ENCODE results near the gene IL36RN.
A peak's percentile ranks its signal among the peaks of the same experiment; 100 is the strongest.
"Not testable (repeated sequence)": the region's sequence is repeated elsewhere in the genome, so short reads cannot be mapped to it uniquely, and the experiment has no call there.

IL36RN gene

DNA sequence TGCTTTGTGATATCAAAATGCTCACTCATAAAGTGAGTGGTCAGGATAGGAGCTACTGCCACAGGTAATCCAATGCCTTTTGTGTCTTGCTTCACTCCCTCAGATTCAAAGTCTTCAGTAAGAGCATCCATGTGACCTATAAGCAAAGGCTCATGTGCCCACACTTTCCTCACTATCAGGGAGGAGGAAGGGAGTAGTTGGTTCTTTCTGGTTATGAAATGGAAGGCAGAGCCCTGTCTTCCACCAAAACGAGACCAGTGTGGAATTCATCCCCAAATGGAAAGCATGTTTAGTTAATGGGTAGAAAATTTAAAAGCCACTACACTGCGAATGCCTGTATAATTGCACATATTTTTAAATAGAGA, 34.6 kb downstream of the IL36RN start:
- H3K4me3 ChIP-seq (IDR thresholded peaks at IDR 0.05; ENCODE audit: insufficient read depth, low read depth, low read length): no peak overlapping the region

DNA sequence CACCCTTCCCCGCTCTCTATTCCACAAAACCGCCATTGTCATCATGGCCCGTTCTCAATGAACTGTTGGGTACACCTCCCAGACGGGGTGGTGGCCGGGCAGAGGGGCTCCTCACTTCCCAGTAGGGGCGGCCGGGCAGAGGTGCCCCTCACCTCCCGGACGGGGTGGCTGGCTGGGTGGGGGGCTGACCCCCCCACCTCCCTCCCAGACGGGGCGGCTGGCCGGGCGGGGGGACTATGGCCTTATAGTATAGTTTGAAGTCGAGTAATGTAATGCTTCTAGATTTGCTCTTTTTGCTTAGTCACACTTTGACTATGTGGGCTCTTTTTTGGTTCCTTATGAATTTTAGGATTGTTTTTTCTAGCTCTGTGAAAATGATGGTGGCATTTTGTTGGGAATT, 37.3 kb downstream of the IL36RN start:
- not testable (repeated sequence) for H2AFZ ChIP-seq (ENCODE audit: low read depth); H3K4me2 ChIP-seq; H3K4me1 ChIP-seq (ENCODE audit: low read depth, poor library complexity, severe bottlenecking); H3K27me3 ChIP-seq (ENCODE audit: insufficient read depth, low read depth); H3K4me3 ChIP-seq (IDR thresholded peaks at IDR 0.05; ENCODE audit: insufficient read depth, low read depth, low read length); H3K79me2 ChIP-seq (ENCODE audit: insufficient read depth, low read depth); H3K9ac ChIP-seq; H3K27ac ChIP-seq; H4K20me1 ChIP-seq (ENCODE audit: insufficient read depth); H3K36me3 ChIP-seq (ENCODE audit: insufficient read depth)

More for the DNA sequence above, 34.6 kb downstream of the IL36RN start:
- Histone ChIP-seq H4K20me1 (ENCODE audit: insufficient read depth) (no peaks in the 10 kb centered on the region), H3K79me2 (ENCODE audit: insufficient read depth, low read depth) (no peaks in the 10 kb centered on the region), H3K4me1 (ENCODE audit: low read depth, poor library complexity, severe bottlenecking) (no peaks in the 10 kb centered on the region), H3K27ac (no peak overlapping the region), H3K36me3 (ENCODE audit: insufficient read depth) (no peaks in the 10 kb centered on the region), H2AFZ (ENCODE audit: low read depth) (no peak overlapping the region), H3K4me2 (no peak overlapping the region), H3K27me3 (ENCODE audit: insufficient read depth, low read depth) (no peaks in the 10 kb centered on the region), H3K9ac (no peak overlapping the region)
- TF ChIP-seq CTCF (conservative IDR thresholded peaks at IDR 0.05; ENCODE audit: low read depth, low read length): no peak

DNA sequence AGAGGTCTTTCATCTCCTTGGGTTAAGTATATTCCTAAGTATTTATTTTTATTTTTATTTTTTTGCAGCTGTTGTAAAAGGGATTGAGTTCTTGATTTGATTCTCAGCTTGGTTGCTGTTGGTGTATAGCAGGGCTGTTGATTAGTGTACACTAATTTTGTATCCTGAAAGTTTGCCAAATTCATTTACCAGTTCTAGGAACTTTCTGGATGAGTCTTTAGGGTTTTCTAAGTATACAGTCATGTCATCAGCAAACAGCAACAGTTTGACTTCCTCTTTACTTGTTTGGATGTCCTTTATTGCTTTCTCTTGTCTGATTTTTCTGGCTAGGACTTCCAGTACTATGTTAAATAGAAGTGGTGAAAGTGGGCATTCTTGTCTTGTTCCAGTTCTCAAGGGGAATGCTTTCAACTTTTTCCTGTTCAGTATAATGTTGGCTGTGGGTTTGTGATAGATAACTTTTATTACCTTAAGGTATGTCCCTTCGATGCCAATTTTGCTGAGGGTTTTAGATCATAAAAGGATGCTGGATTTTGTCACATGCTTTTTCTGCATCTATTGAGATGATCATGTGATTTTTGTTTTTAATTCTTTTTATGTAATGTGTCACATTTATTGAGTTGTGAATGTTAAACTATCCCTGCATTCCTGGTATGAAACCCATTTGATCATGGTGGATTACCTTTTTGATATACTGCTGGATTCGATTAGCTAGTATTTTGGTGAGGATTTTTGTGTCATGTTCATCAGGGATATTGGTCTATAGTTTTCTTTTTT, 38.0 kb downstream of the IL36RN start:
- not testable (repeated sequence) for H3K9ac ChIP-seq; H3K79me2 ChIP-seq (ENCODE audit: insufficient read depth, low read depth); H3K4me2 ChIP-seq; H3K36me3 ChIP-seq (ENCODE audit: insufficient read depth); H3K4me1 ChIP-seq (ENCODE audit: low read depth, poor library complexity, severe bottlenecking); H3K27ac ChIP-seq; H4K20me1 ChIP-seq (ENCODE audit: insufficient read depth); H2AFZ ChIP-seq (ENCODE audit: low read depth); H3K4me3 ChIP-seq (IDR thresholded peaks at IDR 0.05; ENCODE audit: insufficient read depth, low read depth, low read length); H3K27me3 ChIP-seq (ENCODE audit: insufficient read depth, low read depth)

DNA sequence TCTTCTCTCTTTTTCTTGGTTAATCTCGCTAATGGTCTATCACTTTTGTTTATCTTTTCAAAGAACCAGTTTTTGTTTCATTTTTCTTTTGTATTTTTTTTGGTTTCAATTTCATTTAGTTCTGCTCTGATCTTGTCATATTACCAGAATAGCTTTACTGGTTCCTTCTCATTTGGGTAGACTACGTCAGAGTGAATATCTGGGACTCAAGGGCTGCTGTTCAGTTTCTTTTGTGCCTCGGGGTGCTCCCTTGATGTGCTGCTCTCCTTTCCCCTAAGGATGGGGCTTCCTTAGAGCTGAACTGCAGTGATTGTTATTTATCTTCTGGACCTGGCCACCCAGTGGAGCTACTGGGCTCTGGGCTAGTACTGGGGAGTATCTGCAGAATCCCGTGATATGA, 39.0 kb downstream of the IL36RN start:
- H3K4me2 ChIP-seq: no peak overlapping the region; the same call in 1 of the 2 replicates
- H3K27me3 ChIP-seq (ENCODE audit: insufficient read depth, low read depth): no peaks in the 10 kb centered on the region
- H3K4me3 ChIP-seq (IDR thresholded peaks at IDR 0.05; ENCODE audit: insufficient read depth, low read depth, low read length): no peak overlapping the region
- H3K9ac ChIP-seq: no peak overlapping the region
- no peaks in the 10 kb centered on the region for H3K79me2 ChIP-seq (ENCODE audit: insufficient read depth, low read depth)
- H4K20me1 ChIP-seq (ENCODE audit: insufficient read depth): no peaks in the 10 kb centered on the region
- no peak for TF ChIP-seq CTCF (conservative IDR thresholded peaks at IDR 0.05; ENCODE audit: low read depth, low read length)
- no peaks in the 10 kb centered on the region for H3K4me1 ChIP-seq (ENCODE audit: low read depth, poor library complexity, severe bottlenecking)
- peak overlapping the region; percentile 10; the same call in 1 of the 2 replicates for H2AFZ ChIP-seq (ENCODE audit: low read depth)
- H3K36me3 ChIP-seq (ENCODE audit: insufficient read depth): no peaks in the 10 kb centered on the region
- no peak overlapping the region for H3K27ac ChIP-seq

- peak overlapping the region; percentile 10; the same call in 1 of the 2 replicates for H2AFZ ChIP-seq (ENCODE audit: low read depth)
- no peaks in the 10 kb centered on the region for H3K4me1 ChIP-seq (ENCODE audit: low read depth, poor library complexity, severe bottlenecking)
- H3K79me2 ChIP-seq (ENCODE audit: insufficient read depth, low read depth): no peaks in the 10 kb centered on the region
- H3K4me2 ChIP-seq: no peak overlapping the region
- no peak overlapping the region for H3K27ac ChIP-seq
- no peak overlapping the region for H3K4me3 ChIP-seq (IDR thresholded peaks at IDR 0.05; ENCODE audit: insufficient read depth, low read depth, low read length)
- no peaks in the 10 kb centered on the region for H4K20me1 ChIP-seq (ENCODE audit: insufficient read depth)
- H3K27me3 ChIP-seq (ENCODE audit: insufficient read depth, low read depth): no peaks in the 10 kb centered on the region
- TF ChIP-seq CTCF (conservative IDR thresholded peaks at IDR 0.05; ENCODE audit: low read depth, low read length): no peak
- H3K36me3 ChIP-seq (ENCODE audit: insufficient read depth): no peaks in the 10 kb centered on the region
- no peak overlapping the region for H3K9ac ChIP-seq
Measured at GRCh38 chr2:113098532-113098931, 39.5 kb downstream of the IL36RN start.
